MM.1S (cell line): ENCODE measurements around the gene JAM2.

Experiments
- CTCF ChIP-seq: fragments of 300-600 bp; sonication (generic); IDR thresholded peaks from 2 replicates; pipeline ENCODE4 v1.5.1; 2016; ENCODE audit warnings: antibody characterized with exemption, low read length, mixed read lengths
- EZH2 ChIP-seq: fragments of 300-600 bp; sonication (generic); optimal IDR thresholded peaks from 2 replicates; pipeline ENCODE3; 2017; ENCODE audit warnings: low read depth, mild to moderate bottlenecking, antibody characterized with exemption, low read length, mixed read lengths

GRCh38 chr21:25640202-25640942 lies 1.3 kb downstream of the JAM2 start:
- TF ChIP-seq CTCF (no peak), EZH2 (no peak)
